ENCODE data around the gene CCDC61.

- TF ChIP-seq CTCF (IDR thresholded peaks at IDR 0.05): no peak
- no peak for TF ChIP-seq POLR2A (IDR thresholded peaks at IDR 0.05)
Observed at GRCh38 chr19:45968626-45969025, 26.6 kb upstream of the CCDC61 start.
